ENCODE measurements around the gene ENTPD3.

GRCh38 chr3:40452876-40453730 lies 66.1 kb downstream of the ENTPD3 start:
- TF ChIP-seq, protein P1, sequence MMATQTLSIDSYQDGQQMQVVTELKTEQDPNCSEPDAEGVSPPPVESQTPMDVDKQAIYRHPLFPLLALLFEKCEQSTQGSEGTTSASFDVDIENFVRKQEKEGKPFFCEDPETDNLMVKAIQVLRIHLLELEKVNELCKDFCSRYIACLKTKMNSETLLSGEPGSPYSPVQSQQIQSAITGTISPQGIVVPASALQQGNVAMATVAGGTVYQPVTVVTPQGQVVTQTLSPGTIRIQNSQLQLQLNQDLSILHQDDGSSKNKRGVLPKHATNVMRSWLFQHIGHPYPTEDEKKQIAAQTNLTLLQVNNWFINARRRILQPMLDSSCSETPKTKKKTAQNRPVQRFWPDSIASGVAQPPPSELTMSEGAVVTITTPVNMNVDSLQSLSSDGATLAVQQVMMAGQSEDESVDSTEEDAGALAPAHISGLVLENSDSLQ (IDR thresholded peaks at IDR 0.05): peak; percentile 56
- TF ChIP-seq SP1 (IDR thresholded peaks at IDR 0.05) (no peak), TARDBP (IDR thresholded peaks at IDR 0.05) (no peak)
